Activated T-helper 1 cell treated with anti-CD3 and anti-CD28 coated beads, Interleukin-12 subunit alpha, Interleukin-12 subunit beta, Interleukin-2, Interleukin-4 antibody, amounts not matched to agents 30 ng/mL and 10 ng/mL and 1 ng/mL, durations not matched to agents 14 hours and 24 hours and 36 hours (primary cell): Measurements from ENCODE around the gene SYNE4. TPM values are rescaled to one million over a fixed set of nuclear protein-coding genes. Genes with fewer than 3 reads are reported as not detected.
"Not testable (repeated sequence)": the region's sequence is repeated elsewhere in the genome, so short reads cannot be mapped to it uniquely, and the experiment has no call there.

Experiments used
- DNase-seq: peaks from one replicate; pipeline ENCODE4 v3.0.0; 2021; ENCODE audit warnings: low spot score
- H3K27ac Mint-ChIP-seq: one replicate; pipeline ENCODE4 v1.8.0; 2021; ENCODE audit warnings: mild to moderate bottlenecking, mixed read lengths
- H3K27me3 Mint-ChIP-seq: one replicate; pipeline ENCODE4 v1.8.0; 2022; ENCODE audit warnings: mild to moderate bottlenecking, moderate library complexity, mixed read lengths; ENCODE audit not compliant: insufficient read depth
- H3K36me3 Mint-ChIP-seq: one replicate; pipeline ENCODE4 v1.8.0; 2021; ENCODE audit warnings: low read depth, mixed read lengths
- H3K4me1 Mint-ChIP-seq: one replicate; pipeline ENCODE4 v1.8.0; 2021; ENCODE audit warnings: low read depth, mixed read lengths
- H3K4me3 Mint-ChIP-seq: one replicate; pipeline ENCODE4 v1.8.0; 2021; ENCODE audit warnings: mild to moderate bottlenecking, moderate library complexity, mixed read lengths
- H3K9me3 Mint-ChIP-seq: one replicate; pipeline ENCODE4 v1.8.0; 2021; ENCODE audit warnings: mixed read lengths
- intact Hi-C: fragments of 100-400 bp; cut with micrococcal nuclease; formaldehyde crosslinking; loops from one replicate; pipeline ENCODE4 v1.15.1; 2024
- total RNA-seq: library from RNA; stranded (reverse); gene quantifications from 2 replicates; pipeline ENCODE4 v1.2.3, GENCODE V29; 2022

SYNE4 gene
- total RNA-seq, 1 donor from 2014 or later, result 1.7 TPM

- DNase-seq, result no peak
- intact Hi-C loops, result loop anchor here (1.0 kb wide), 1 partner anchor 12 kb away; no protein-coding TSS in a partner anchor
These were observed 32.9 kb downstream of the SYNE4 start for GRCh38 chr19:35975608-35976214.

GRCh38 chr19:35973487-35973886 lies 35.1 kb downstream of the SYNE4 start:
- Mint-ChIP-seq H3K4me1 (peaks cover 10% of the 10 kb centered on the region), H3K4me3 (no peak overlapping the region), H3K36me3 (no peaks in the 10 kb centered on the region), H3K27ac (no peak overlapping the region), H3K27me3 (peaks cover 5% of the 10 kb centered on the region), H3K9me3 (no peaks in the 10 kb centered on the region)
- DNase-seq, result no peak
- intact Hi-C loops, result no loop called here

More at GRCh38 chr19:35975608-35976214, 32.9 kb downstream of the SYNE4 start:
- Mint-ChIP-seq H3K27ac (no peak overlapping the region), H3K36me3 (no peaks in the 10 kb centered on the region), H3K4me3 (no peak overlapping the region), H3K4me1 (no peaks in the 10 kb centered on the region), H3K9me3 (no peaks in the 10 kb centered on the region), H3K27me3 (peaks cover 9% of the 10 kb centered on the region)

- Mint-ChIP-seq H3K27ac (no peak overlapping the region), H3K27me3 (peaks cover 7% of the 10 kb centered on the region), H3K4me3 (no peak overlapping the region), H3K36me3 (no peaks in the 10 kb centered on the region), H3K9me3 (no peaks in the 10 kb centered on the region), H3K4me1 (peaks cover 10% of the 10 kb centered on the region)
- intact Hi-C loops, result no loop called here
- no peak for DNase-seq
These were observed 41.8 kb downstream of the SYNE4 start for GRCh38 chr19:35966771-35967170.

GRCh38 chr19:35963514-35963913 lies 45.1 kb downstream of the SYNE4 start:
- Mint-ChIP-seq H3K4me3 (no peak overlapping the region), H3K27me3 (peaks cover 13% of the 10 kb centered on the region), H3K9me3 (no peaks in the 10 kb centered on the region), H3K36me3 (no peaks in the 10 kb centered on the region), H3K4me1 (peaks cover 3% of the 10 kb centered on the region), H3K27ac (no peak overlapping the region)
- DNase-seq, result peak; percentile 34
- intact Hi-C loops, result loop anchor here (1.0 kb wide), 1 partner anchor 12 kb away; no protein-coding TSS in a partner anchor

GRCh38 chr19:35960432-35960972 lies 48.1 kb downstream of the SYNE4 start:
- peaks cover 1% of the 10 kb centered on the region for H3K36me3 Mint-ChIP-seq
- DNase-seq, result no peak
- H3K27ac Mint-ChIP-seq, result no peak overlapping the region
- peaks cover 11% of the 10 kb centered on the region for H3K4me1 Mint-ChIP-seq
- intact Hi-C loops, result no loop called here
- peaks cover 14% of the 10 kb centered on the region for H3K27me3 Mint-ChIP-seq
- H3K9me3 Mint-ChIP-seq, result peaks cover 9% of the 10 kb centered on the region
- H3K4me3 Mint-ChIP-seq, result peak overlapping the region; percentile 5

- peaks cover 1% of the 10 kb centered on the region for H3K36me3 Mint-ChIP-seq
- peaks cover 11% of the 10 kb centered on the region for H3K4me1 Mint-ChIP-seq
- no peak overlapping the region for H3K27ac Mint-ChIP-seq
- H3K27me3 Mint-ChIP-seq, result peaks cover 14% of the 10 kb centered on the region
- DNase-seq, result no peak
- H3K9me3 Mint-ChIP-seq, result peaks cover 9% of the 10 kb centered on the region
- H3K4me3 Mint-ChIP-seq, result no peak overlapping the region
- intact Hi-C loops, result no loop called here
These were observed 48.7 kb downstream of the SYNE4 start for GRCh38 chr19:35959968-35960320.

GRCh38 chr19:35959040-35959967 lies 49.3 kb downstream of the SYNE4 start:
- peak overlapping the region; percentile 19 for H3K4me3 Mint-ChIP-seq
- peaks cover 9% of the 10 kb centered on the region for H3K9me3 Mint-ChIP-seq
- no peak overlapping the region for H3K27ac Mint-ChIP-seq
- peak; percentile 75 for DNase-seq
- H3K36me3 Mint-ChIP-seq, result peaks cover 1% of the 10 kb centered on the region
- intact Hi-C loops, result no loop called here
- H3K4me1 Mint-ChIP-seq, result peaks cover 11% of the 10 kb centered on the region
- H3K27me3 Mint-ChIP-seq, result peaks cover 14% of the 10 kb centered on the region

GRCh38 chr19:35958660-35959039 lies 50.0 kb downstream of the SYNE4 start:
- intact Hi-C loops, result no loop called here
- peak overlapping the region; percentile 63 for H3K4me3 Mint-ChIP-seq
- peaks cover 14% of the 10 kb centered on the region for H3K27me3 Mint-ChIP-seq
- peaks cover 9% of the 10 kb centered on the region for H3K9me3 Mint-ChIP-seq
- H3K27ac Mint-ChIP-seq, result peak overlapping the region; percentile 69
- peaks cover 1% of the 10 kb centered on the region for H3K36me3 Mint-ChIP-seq
- H3K4me1 Mint-ChIP-seq, result peaks cover 17% of the 10 kb centered on the region
- no peak for DNase-seq

- H3K27me3 Mint-ChIP-seq, H3K9me3 Mint-ChIP-seq, DNase-seq, H3K27ac Mint-ChIP-seq, intact Hi-C loops, H3K36me3 Mint-ChIP-seq, H3K4me3 Mint-ChIP-seq: not testable (repeated sequence)
- peaks cover 28% of the 10 kb centered on the region for H3K4me1 Mint-ChIP-seq
These were observed 51.2 kb downstream of the SYNE4 start for GRCh38 chr19:35957411-35957810.

- Mint-ChIP-seq H3K4me3 (no peak overlapping the region), H3K27ac (no peak overlapping the region), H3K4me1 (peaks cover 34% of the 10 kb centered on the region), H3K27me3 (peaks cover 5% of the 10 kb centered on the region), H3K9me3 (peaks cover 9% of the 10 kb centered on the region), H3K36me3 (peaks cover 3% of the 10 kb centered on the region)
- intact Hi-C loops, result no loop called here
- no peak for DNase-seq
These were observed 52.6 kb downstream of the SYNE4 start for GRCh38 chr19:35955881-35956634.
